H1 (cell line): ENCODE data around the gene TAF13. TPM values are rescaled to one million over a fixed set of nuclear protein-coding genes. Genes with fewer than 3 reads are reported as not detected.

Experiments used
- CTCF ChIA-PET: fragments of 300-600 bp; sonication (Branson Sonifier 250); formaldehyde crosslinking; loops from one replicate; lab custom pipeline; 2021; ENCODE audit not compliant: partially characterized antibody; lab: Charles Lee
- POLR2A ChIA-PET: fragments of 300-600 bp; sonication (Branson Sonifier 250); formaldehyde crosslinking; loops from one replicate; lab custom pipeline; 2021; ENCODE audit warnings: inconsistent platforms; ENCODE audit not compliant: partially characterized antibody; lab: Charles Lee
- DNase-seq, 2 experiments: peaks; one replicate each; pipeline versions ENCODE4 v3.0.0 to v3.0.0-alpha.2; 2010 to 2022; ENCODE audit warnings: low spot score in 2 of 2, low read depth in 1 of 2, mixed read lengths in 1 of 2
- FAIRE-seq: peaks from 2 replicates; lab custom pipeline; 2011; peaks lifted over from hg19 to GRCh38; lab: Jason Lieb, UNC
- H2AFZ ChIP-seq: 2 replicates; pipeline ENCODE4 v1.8.1; 2012; ENCODE audit warnings: low read length, inconsistent platforms
- H2AK5ac ChIP-seq: 2 replicates; pipeline ENCODE4 v1.6.1; 2013; ENCODE audit warnings: low read depth, low read length
- H2BK120ac ChIP-seq: replicated peaks from 2 replicates; pipeline ENCODE3; 2013; ENCODE audit warnings: low read depth, low read length, inconsistent platforms
- H2BK12ac ChIP-seq: 2 replicates; pipeline ENCODE4 v1.6.1; 2013; ENCODE audit warnings: low read depth, low read length
- H2BK15ac ChIP-seq: 2 replicates; pipeline ENCODE4 v1.6.1; 2013; ENCODE audit warnings: low read length
- H2BK20ac ChIP-seq: 2 replicates; pipeline ENCODE4 v1.6.1; 2013; ENCODE audit warnings: low read length
- H2BK5ac ChIP-seq: 2 replicates; pipeline ENCODE4 v1.6.1; 2013; ENCODE audit warnings: low read depth, low read length
- H3K14ac ChIP-seq: 2 replicates; pipeline ENCODE4 v1.6.1; 2013; ENCODE audit warnings: inconsistent platforms; ENCODE audit not compliant: insufficient read length
- H3K18ac ChIP-seq: 2 replicates; pipeline ENCODE4 v1.6.1; 2013; ENCODE audit warnings: low read length; ENCODE audit errors: extremely low read depth
- H3K23ac ChIP-seq: 2 replicates; pipeline ENCODE4 v1.6.1; 2013; ENCODE audit warnings: inconsistent platforms; ENCODE audit not compliant: insufficient read length
- H3K23me2 ChIP-seq: 2 replicates; pipeline ENCODE4 v1.6.1; 2013; ENCODE audit warnings: low read depth, low read length
- H3K27ac ChIP-seq: 2 replicates; pipeline ENCODE4 v1.6.1; 2011; ENCODE audit warnings: low read depth, low read length, inconsistent platforms
- H3K27me3 ChIP-seq, 4 experiments: replicated peaks in 1 of 4; 1 replicate in 1 of 4; 2 replicates in 3 of 4; pipeline versions ENCODE4 v1.6.1 to v1.8.1; 2011 to 2013; ENCODE audit warnings: low read length in 3 of 4, mild to moderate bottlenecking in 3 of 4, inconsistent platforms in 2 of 4, mixed read lengths in 2 of 4, moderate library complexity in 1 of 4; ENCODE audit not compliant: control insufficient read depth in 3 of 4, insufficient read depth in 3 of 4; ENCODE audit errors: extremely low read depth in 1 of 4
- H3K36me3 ChIP-seq, 4 experiments: 2 replicates each; pipeline versions ENCODE4 v1.6.1 to v1.8.1; 2011 to 2013; ENCODE audit warnings: mild to moderate bottlenecking in 4 of 4, low read length in 3 of 4, moderate library complexity in 2 of 4, control low read depth in 1 of 4, inconsistent platforms in 1 of 4; ENCODE audit not compliant: insufficient read depth in 4 of 4, control insufficient read depth in 2 of 4
- H3K4ac ChIP-seq: replicated peaks from 2 replicates; pipeline ENCODE3; 2013; ENCODE audit warnings: low read length, low read depth, mixed read lengths, inconsistent platforms; ENCODE audit not compliant: insufficient read length
- H3K4me1 ChIP-seq, 4 experiments: replicated peaks in 1 of 4; 1 replicate in 1 of 4; 2 replicates in 3 of 4; pipeline versions ENCODE4 v1.6.1 to v1.8.1; 2011 to 2013; ENCODE audit warnings: low read length in 3 of 4, inconsistent platforms in 2 of 4, mixed read lengths in 1 of 4; ENCODE audit not compliant: insufficient read depth in 4 of 4, control insufficient read depth in 3 of 4
- H3K4me2 ChIP-seq, 2 experiments: 2 replicates each; pipeline versions ENCODE4 v1.6.1 to v1.8.1; 2011 to 2013; ENCODE audit warnings: low read depth in 2 of 2, low read length in 2 of 2, control low read depth in 1 of 2, inconsistent platforms in 1 of 2, mild to moderate bottlenecking in 1 of 2; ENCODE audit not compliant: insufficient read depth in 1 of 2
- H3K4me3 ChIP-seq, 4 experiments: fragments of 200-600, 300-600 bp in 1 of 4; sonication (generic), shearing (Covaris generic), sonication (Bioruptor Twin) in 1 of 4; 2 replicates each; pipeline versions ENCODE4 v1.5.1 to v1.8.1; 2011 to 2016; ENCODE audit warnings: low read length in 4 of 4, low read depth in 3 of 4, control low read depth in 2 of 4, inconsistent platforms in 2 of 4, mild to moderate bottlenecking in 2 of 4, mixed read lengths in 1 of 4, moderate library complexity in 1 of 4; ENCODE audit not compliant: insufficient read depth in 2 of 4; ENCODE audit errors: extremely low read depth in 1 of 4
- H3K56ac ChIP-seq: replicated peaks from 2 replicates; pipeline ENCODE3; 2013; ENCODE audit warnings: low read depth, mild to moderate bottlenecking, mixed read lengths, low read length, inconsistent platforms; ENCODE audit not compliant: insufficient read length
- H3K79me1 ChIP-seq: 2 replicates; pipeline ENCODE4 v1.6.1; 2013; ENCODE audit warnings: low read depth, low read length, control low read depth
- H3K79me2 ChIP-seq, 2 experiments: 2 replicates each; pipeline versions ENCODE4 v1.6.1 to v1.8.1; 2012 to 2013; ENCODE audit warnings: low read length in 2 of 2, mild to moderate bottlenecking in 2 of 2, inconsistent platforms in 1 of 2; ENCODE audit not compliant: insufficient read depth in 2 of 2, control insufficient read depth in 1 of 2
- H3K9ac ChIP-seq, 4 experiments: replicated peaks in 1 of 4; 1 replicate in 1 of 4; 2 replicates in 3 of 4; pipeline versions ENCODE4 v1.6.1 to v1.8.1; 2011 to 2013; ENCODE audit warnings: low read depth in 3 of 4, low read length in 3 of 4, control low read depth in 2 of 4, mild to moderate bottlenecking in 2 of 4, moderate library complexity in 2 of 4, inconsistent platforms in 1 of 4; ENCODE audit errors: extremely low read depth in 1 of 4
- H3K9me3 ChIP-seq, 2 experiments: 2 replicates each; pipeline versions ENCODE4 v1.6.1 to v1.8.1; 2012 to 2013; ENCODE audit warnings: mild to moderate bottlenecking in 2 of 2, moderate library complexity in 2 of 2, control low read depth in 1 of 2, inconsistent platforms in 1 of 2, low read depth in 1 of 2, low read length in 1 of 2, mixed read lengths in 1 of 2; ENCODE audit not compliant: insufficient read depth in 2 of 2
- H4K20me1 ChIP-seq, 2 experiments: replicated peaks in 1 of 2; 2 replicates each; pipeline versions ENCODE3 to v1.8.1; 2011 to 2013; ENCODE audit warnings: inconsistent platforms in 2 of 2, low read length in 2 of 2, mild to moderate bottlenecking in 1 of 2; ENCODE audit not compliant: insufficient read depth in 2 of 2, control insufficient read depth in 1 of 2
- H4K5ac ChIP-seq: 2 replicates; pipeline ENCODE4 v1.6.1; 2013; ENCODE audit warnings: low read length, low read depth, mixed read lengths, inconsistent platforms; ENCODE audit not compliant: insufficient read length
- H4K8ac ChIP-seq: 2 replicates; pipeline ENCODE4 v1.8.0; 2013; ENCODE audit warnings: mild to moderate bottlenecking, moderate library complexity, low read length, inconsistent platforms; ENCODE audit not compliant: insufficient read depth; ENCODE audit errors: extremely low read depth
- H4K91ac ChIP-seq: replicated peaks from 2 replicates; pipeline ENCODE3; 2013; ENCODE audit warnings: low read length, mixed read lengths, inconsistent platforms; ENCODE audit not compliant: insufficient read length
- CTBP2 ChIP-seq: IDR thresholded peaks from 2 replicates; pipeline ENCODE4 v1.7.0; 2011; ENCODE audit warnings: borderline replicate concordance, mild to moderate bottlenecking, moderate library complexity, mixed read lengths, low read length; ENCODE audit not compliant: insufficient read depth, insufficient read length
- HDAC2 ChIP-seq, 2 experiments: fragments of 300-600 bp in 1 of 2; sonication (generic) in 1 of 2; IDR thresholded peaks; 2 replicates each; pipeline ENCODE4 v1.6.1; 2011 to 2012; ENCODE audit warnings: low read depth in 2 of 2, low read length in 2 of 2, mild to moderate bottlenecking in 2 of 2, moderate library complexity in 2 of 2, borderline replicate concordance in 1 of 2, inconsistent platforms in 1 of 2
- KDM5A ChIP-seq: fragments of 200-600 bp; IDR thresholded peaks from 2 replicates; pipeline ENCODE4 v1.7.1; 2012; ENCODE audit warnings: mild to moderate bottlenecking, low read length, inconsistent platforms, mixed read lengths
- RAD21 ChIP-seq, 2 experiments: IDR thresholded peaks in 1 of 2; conservative IDR thresholded peaks in 1 of 2; 2 replicates each; pipeline ENCODE4 v1.6.1; 2011; ENCODE audit warnings: low read depth in 2 of 2, low read length in 2 of 2, improper control_type of control experiment in 1 of 2, inconsistent platforms in 1 of 2, mild to moderate bottlenecking in 1 of 2, moderate library complexity in 1 of 2
- RFX5 ChIP-seq: IDR thresholded peaks from 2 replicates; pipeline ENCODE4 v1.6.1; 2011; ENCODE audit warnings: low read depth, low read length, improper control_type of control experiment, borderline replicate concordance
- RNF2 ChIP-seq: fragments of 200-900, 300-1000 bp; sonication (generic); IDR thresholded peaks from 2 replicates; pipeline ENCODE4 v1.7.1; 2016; ENCODE audit warnings: borderline replicate concordance, low read depth, mild to moderate bottlenecking, antibody characterized with exemption, low read length; ENCODE audit not compliant: poor library complexity, severe bottlenecking; ENCODE audit errors: missing control alignments
- SIN3A ChIP-seq, 2 experiments: IDR thresholded peaks in 1 of 2; conservative IDR thresholded peaks in 1 of 2; 2 replicates each; pipeline ENCODE4 v1.6.1; 2011 to 2012; ENCODE audit warnings: low read length in 2 of 2, improper control_type of control experiment in 1 of 2, low read depth in 1 of 2, mild to moderate bottlenecking in 1 of 2
- SIX5 ChIP-seq: IDR thresholded peaks from 2 replicates; pipeline ENCODE4 v1.6.1; 2011; ENCODE audit warnings: mild to moderate bottlenecking, low read depth, low read length
- TAF7 ChIP-seq: optimal IDR thresholded peaks from 2 replicates; pipeline ENCODE3; 2011; ENCODE audit warnings: low read depth, mild to moderate bottlenecking, inconsistent platforms, low read length, moderate library complexity, borderline replicate concordance
- TCF12 ChIP-seq: IDR thresholded peaks from 2 replicates; pipeline ENCODE4 v1.6.1; 2011; ENCODE audit warnings: low read depth, mild to moderate bottlenecking, low read length
- YY1 ChIP-seq: IDR thresholded peaks from 2 replicates; pipeline ENCODE4 v1.6.1; 2011; ENCODE audit warnings: low read depth, mild to moderate bottlenecking, low read length
- WGBS, 2 experiments: shearing (Covaris generic) in 1 of 2; methylation state at CpG; one replicate each; pipeline versions ENCODE4 v1.1.6 to v1.1.7; 2013 to 2015; ENCODE audit warnings: low lambda C conversion rate in 2 of 2, mixed read lengths in 2 of 2, inconsistent platforms in 1 of 2, low coverage in 1 of 2, missing lambda C conversion rate in 1 of 2; ENCODE audit not compliant: insufficient replicate concordance in 2 of 2, insufficient coverage in 1 of 2, insufficient read length in 1 of 2; ENCODE audit errors: extremely low coverage in 1 of 2, missing lambda C conversion rate in 1 of 2; 5-methylcytosine and 5-hydroxymethylcytosine counted together
- polyA plus RNA-seq, 7 experiments: library from polyadenylated mRNA; depleted of rRNA in 3 of 7; stranded (reverse) in 5 of 7; unstranded in 2 of 7; fragments of >200 nt in 5 of 7; fragments of 200-250 nt in 2 of 7; gene quantifications; 1 replicate in 5 of 7; 2 replicates in 1 of 7; 4 replicates in 1 of 7; pipeline versions ENCODE4 v1.2.1 to v1.2.3, GENCODE V29; 2011 to 2013; ENCODE audit warnings: missing spikeins in 2 of 7, mixed read lengths in 2 of 7
- total RNA-seq: library from RNA; stranded (reverse); fragmentation: NEBNext Ultra II Directional; extraction: Animal tissue kit (Norgen Biotek cat#: 25700); gene quantifications from 2 replicates; pipeline ENCODE4 v1.2.1, GENCODE V29; 2021

The TAF13 gene
- total and polyA plus RNA-seq, 2 of the 8 experiments (the other 6 are each of a cell fraction or from before 2014, with no cell fraction given) = 13.1 to 41.7 TPM

- H3K4ac ChIP-seq = no peak overlapping the region
- peaks cover 0 to 8% (median 4%) of the 10 kb centered on the region in 4 experiments; a peak in 3 of 7 replicates for H3K27me3 ChIP-seq
- H2BK15ac ChIP-seq = no peak overlapping the region
- no peak overlapping the region for H3K27ac ChIP-seq
- no peak overlapping the region for H2BK5ac ChIP-seq
- 90% methylated on average over 5 of the region's 5 CpGs; no CpG with 5 or more reads in 1 of the 2 experiments for WGBS, 2 experiments
- H4K20me1 ChIP-seq = no peaks in the 10 kb centered on the region
- no peak overlapping the region for H3K56ac ChIP-seq
- FAIRE-seq = no peak
- no peak overlapping the region for H3K18ac ChIP-seq
- no peaks in the 10 kb centered on the region for H3K9me3 ChIP-seq
- H2BK20ac ChIP-seq = no peak overlapping the region
- H3K36me3 ChIP-seq = no peaks in the 10 kb centered on the region
- no peak overlapping the region for H4K8ac ChIP-seq
- H3K79me1 ChIP-seq = no peaks in the 10 kb centered on the region
- ChIA-PET CTCF (interaction anchor here (0.7 to 1.4 kb wide), 4 partner anchors 11 to 984 kb away, joined by 3 to 5 read pairs (median 4); no protein-coding TSS in a partner anchor), POLR2A (no interaction called here)
- H3K23ac ChIP-seq = no peak overlapping the region
- H3K14ac ChIP-seq = no peak overlapping the region
- no peak overlapping the region for H3K4me3 ChIP-seq
- no peak for DNase-seq
- H4K5ac ChIP-seq = no peak overlapping the region
- H4K91ac ChIP-seq = no peak overlapping the region
- H2AK5ac ChIP-seq = no peak overlapping the region
- H2BK12ac ChIP-seq = no peak overlapping the region
- H3K9ac ChIP-seq = no peak overlapping the region
- no peak overlapping the region for H2BK120ac ChIP-seq
- H2AFZ ChIP-seq = no peak overlapping the region
- H3K79me2 ChIP-seq = no peaks in the 10 kb centered on the region
- H3K23me2 ChIP-seq = no peaks in the 10 kb centered on the region
- no peaks in the 10 kb centered on the region for H3K4me1 ChIP-seq
- H3K4me2 ChIP-seq = no peak overlapping the region
- no peak for TF ChIP-seq KDM5A
- no peak for TF ChIP-seq SIX5
- TF ChIP-seq TAF7 = no peak
- no peak for TF ChIP-seq RNF2
- TF ChIP-seq TCF12 = no peak
- TF ChIP-seq HDAC2 (IDR thresholded peaks at IDR 0.05; ENCODE audit: borderline replicate concordance in 1 of 2, low read depth in 2 of 2, low read length in 2 of 2) = no peak
- TF ChIP-seq RFX5 = no peak
- TF ChIP-seq CTBP2 = no peak
- TF ChIP-seq YY1 = no peak
- TF ChIP-seq SIN3A (conservative IDR thresholded peaks at IDR 0.05 in 1 of 2, IDR thresholded peaks at IDR 0.05 in 1 of 2; ENCODE audit: low read depth in 1 of 2, low read length in 2 of 2) = no peak
- no peak for TF ChIP-seq RAD21 (IDR thresholded peaks at IDR 0.05 in 1 of 2, conservative IDR thresholded peaks at IDR 0.05 in 1 of 2; ENCODE audit: low read depth in 2 of 2, low read length in 2 of 2)
Measured at GRCh38 chr1:109120356-109120755, 44.6 kb upstream of the TAF13 start.
